ENCODE data around the gene HAPLN3. TPM values are rescaled to one million over a fixed set of nuclear protein-coding genes. Genes with fewer than 3 reads are reported as not detected.
A peak's percentile ranks its signal among the peaks of the same experiment; 100 is the strongest.

The HAPLN3 gene
- total and polyA plus RNA-seq, 10 of the 15 experiments (the other 5 are each of a cell fraction or from before 2014, with no cell fraction given), result 0.20 to 5.0 (median 1.4) TPM; not detected in 1

DNA sequence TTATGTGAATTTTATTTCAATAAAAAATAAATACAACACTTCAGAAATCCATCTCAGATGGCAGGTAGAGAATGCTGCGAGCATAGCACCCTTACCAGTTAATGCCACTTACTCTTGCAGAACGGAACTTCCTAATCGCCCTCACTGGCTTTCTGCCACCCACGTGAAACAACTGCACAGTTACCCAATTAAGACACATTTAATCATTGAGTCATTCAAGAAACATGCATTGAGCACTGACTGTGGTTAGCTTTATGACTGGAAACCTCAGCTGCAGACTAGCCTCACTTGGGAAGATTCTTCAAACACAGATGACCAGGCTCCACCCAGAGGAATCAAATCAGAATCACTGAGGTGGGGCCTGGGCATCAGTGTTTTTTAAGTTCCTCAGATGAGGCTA lies 23.4 kb upstream of the HAPLN3 start (continued):
- TF ChIP-seq EGR1 (IDR thresholded peaks at IDR 0.05; ENCODE audit: borderline replicate concordance in 1 of 2, low read depth in 2 of 2, low read length in 2 of 2), result no peak
- TF ChIP-seq IKZF2 (IDR thresholded peaks at IDR 0.05), result peak; percentile 51 to 81
- TF ChIP-seq NR2F1 (conservative IDR thresholded peaks at IDR 0.05), result peak; percentile 47; the same call in 1 of the 2 replicates
- TF ChIP-seq NRF1 (conservative IDR thresholded peaks at IDR 0.05; ENCODE audit: low read depth, low read length), result no peak
- TF ChIP-seq, protein P1, sequence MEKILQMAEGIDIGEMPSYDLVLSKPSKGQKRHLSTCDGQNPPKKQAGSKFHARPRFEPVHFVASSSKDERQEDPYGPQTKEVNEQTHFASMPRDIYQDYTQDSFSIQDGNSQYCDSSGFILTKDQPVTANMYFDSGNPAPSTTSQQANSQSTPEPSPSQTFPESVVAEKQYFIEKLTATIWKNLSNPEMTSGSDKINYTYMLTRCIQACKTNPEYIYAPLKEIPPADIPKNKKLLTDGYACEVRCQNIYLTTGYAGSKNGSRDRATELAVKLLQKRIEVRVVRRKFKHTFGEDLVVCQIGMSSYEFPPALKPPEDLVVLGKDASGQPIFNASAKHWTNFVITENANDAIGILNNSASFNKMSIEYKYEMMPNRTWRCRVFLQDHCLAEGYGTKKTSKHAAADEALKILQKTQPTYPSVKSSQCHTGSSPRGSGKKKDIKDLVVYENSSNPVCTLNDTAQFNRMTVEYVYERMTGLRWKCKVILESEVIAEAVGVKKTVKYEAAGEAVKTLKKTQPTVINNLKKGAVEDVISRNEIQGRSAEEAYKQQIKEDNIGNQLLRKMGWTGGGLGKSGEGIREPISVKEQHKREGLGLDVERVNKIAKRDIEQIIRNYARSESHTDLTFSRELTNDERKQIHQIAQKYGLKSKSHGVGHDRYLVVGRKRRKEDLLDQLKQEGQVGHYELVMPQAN (conservative IDR thresholded peaks at IDR 0.05), result no peak
- TF ChIP-seq CBFB (IDR thresholded peaks at IDR 0.05; ENCODE audit: low read depth), result no peak
- TF ChIP-seq, protein P2, sequence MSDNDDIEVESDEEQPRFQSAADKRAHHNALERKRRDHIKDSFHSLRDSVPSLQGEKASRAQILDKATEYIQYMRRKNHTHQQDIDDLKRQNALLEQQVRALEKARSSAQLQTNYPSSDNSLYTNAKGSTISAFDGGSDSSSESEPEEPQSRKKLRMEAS (IDR thresholded peaks at IDR 0.05; ENCODE audit: low read depth, low read length), result no peak
- TF ChIP-seq, protein P3, sequence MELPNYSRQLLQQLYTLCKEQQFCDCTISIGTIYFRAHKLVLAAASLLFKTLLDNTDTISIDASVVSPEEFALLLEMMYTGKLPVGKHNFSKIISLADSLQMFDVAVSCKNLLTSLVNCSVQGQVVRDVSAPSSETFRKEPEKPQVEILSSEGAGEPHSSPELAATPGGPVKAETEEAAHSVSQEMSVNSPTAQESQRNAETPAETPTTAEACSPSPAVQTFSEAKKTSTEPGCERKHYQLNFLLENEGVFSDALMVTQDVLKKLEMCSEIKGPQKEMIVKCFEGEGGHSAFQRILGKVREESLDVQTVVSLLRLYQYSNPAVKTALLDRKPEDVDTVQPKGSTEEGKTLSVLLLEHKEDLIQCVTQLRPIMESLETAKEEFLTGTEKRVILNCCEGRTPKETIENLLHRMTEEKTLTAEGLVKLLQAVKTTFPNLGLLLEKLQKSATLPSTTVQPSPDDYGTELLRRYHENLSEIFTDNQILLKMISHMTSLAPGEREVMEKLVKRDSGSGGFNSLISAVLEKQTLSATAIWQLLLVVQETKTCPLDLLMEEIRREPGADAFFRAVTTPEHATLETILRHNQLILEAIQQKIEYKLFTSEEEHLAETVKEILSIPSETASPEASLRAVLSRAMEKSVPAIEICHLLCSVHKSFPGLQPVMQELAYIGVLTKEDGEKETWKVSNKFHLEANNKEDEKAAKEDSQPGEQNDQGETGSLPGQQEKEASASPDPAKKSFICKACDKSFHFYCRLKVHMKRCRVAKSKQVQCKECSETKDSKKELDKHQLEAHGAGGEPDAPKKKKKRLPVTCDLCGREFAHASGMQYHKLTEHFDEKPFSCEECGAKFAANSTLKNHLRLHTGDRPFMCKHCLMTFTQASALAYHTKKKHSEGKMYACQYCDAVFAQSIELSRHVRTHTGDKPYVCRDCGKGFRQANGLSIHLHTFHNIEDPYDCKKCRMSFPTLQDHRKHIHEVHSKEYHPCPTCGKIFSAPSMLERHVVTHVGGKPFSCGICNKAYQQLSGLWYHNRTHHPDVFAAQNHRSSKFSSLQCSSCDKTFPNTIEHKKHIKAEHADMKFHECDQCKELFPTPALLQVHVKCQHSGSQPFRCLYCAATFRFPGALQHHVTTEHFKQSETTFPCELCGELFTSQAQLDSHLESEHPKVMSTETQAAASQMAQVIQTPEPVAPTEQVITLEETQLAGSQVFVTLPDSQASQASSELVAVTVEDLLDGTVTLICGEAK (IDR thresholded peaks at IDR 0.05; ENCODE audit: borderline replicate concordance), result no peak
- no peak for TF ChIP-seq HDAC6 (IDR thresholded peaks at IDR 0.05; ENCODE audit: unreplicated experiment)
- no peak for TF ChIP-seq KAT2A (conservative IDR thresholded peaks at IDR 0.05; ENCODE audit: control insufficient read depth, low read depth, low read length)
- TF ChIP-seq FOXK2 (IDR thresholded peaks at IDR 0.05), result no peak
- TF ChIP-seq, protein P4, sequence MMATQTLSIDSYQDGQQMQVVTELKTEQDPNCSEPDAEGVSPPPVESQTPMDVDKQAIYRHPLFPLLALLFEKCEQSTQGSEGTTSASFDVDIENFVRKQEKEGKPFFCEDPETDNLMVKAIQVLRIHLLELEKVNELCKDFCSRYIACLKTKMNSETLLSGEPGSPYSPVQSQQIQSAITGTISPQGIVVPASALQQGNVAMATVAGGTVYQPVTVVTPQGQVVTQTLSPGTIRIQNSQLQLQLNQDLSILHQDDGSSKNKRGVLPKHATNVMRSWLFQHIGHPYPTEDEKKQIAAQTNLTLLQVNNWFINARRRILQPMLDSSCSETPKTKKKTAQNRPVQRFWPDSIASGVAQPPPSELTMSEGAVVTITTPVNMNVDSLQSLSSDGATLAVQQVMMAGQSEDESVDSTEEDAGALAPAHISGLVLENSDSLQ (IDR thresholded peaks at IDR 0.05), result no peak
- TF ChIP-seq IRF4 (IDR thresholded peaks at IDR 0.05; ENCODE audit: low read depth, low read length), result peak; percentile 58; the same call in 1 of the 2 replicates
- TF ChIP-seq, protein P5, sequence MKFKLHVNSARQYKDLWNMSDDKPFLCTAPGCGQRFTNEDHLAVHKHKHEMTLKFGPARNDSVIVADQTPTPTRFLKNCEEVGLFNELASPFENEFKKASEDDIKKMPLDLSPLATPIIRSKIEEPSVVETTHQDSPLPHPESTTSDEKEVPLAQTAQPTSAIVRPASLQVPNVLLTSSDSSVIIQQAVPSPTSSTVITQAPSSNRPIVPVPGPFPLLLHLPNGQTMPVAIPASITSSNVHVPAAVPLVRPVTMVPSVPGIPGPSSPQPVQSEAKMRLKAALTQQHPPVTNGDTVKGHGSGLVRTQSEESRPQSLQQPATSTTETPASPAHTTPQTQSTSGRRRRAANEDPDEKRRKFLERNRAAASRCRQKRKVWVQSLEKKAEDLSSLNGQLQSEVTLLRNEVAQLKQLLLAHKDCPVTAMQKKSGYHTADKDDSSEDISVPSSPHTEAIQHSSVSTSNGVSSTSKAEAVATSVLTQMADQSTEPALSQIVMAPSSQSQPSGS (IDR thresholded peaks at IDR 0.05; ENCODE audit: low read length), result 0 out of 2 replicates have a peak, but pooled peaks have one; percentile 25
- TF ChIP-seq RAD51 (IDR thresholded peaks at IDR 0.05), result no peak
- TF ChIP-seq YY1 (IDR thresholded peaks at IDR 0.05; ENCODE audit: low read depth, low read length), result no peak
- TF ChIP-seq WRNIP1 (IDR thresholded peaks at IDR 0.05; ENCODE audit: borderline replicate concordance, low read depth, low read length), result no peak
- no peak for TF ChIP-seq RELA (IDR thresholded peaks at IDR 0.05; ENCODE audit: borderline replicate concordance, partially characterized antibody)
- no peak for TF ChIP-seq HDAC2 (IDR thresholded peaks at IDR 0.05)
- TF ChIP-seq CREB1 (IDR thresholded peaks at IDR 0.05; ENCODE audit: low read depth), result no peak
- TF ChIP-seq MTA2 (IDR thresholded peaks at IDR 0.05; ENCODE audit: low read depth), result peak; percentile 84
- no peak for TF ChIP-seq SREBF2 (IDR thresholded peaks at IDR 0.05; ENCODE audit: low read length)
- TF ChIP-seq FOXM1 (IDR thresholded peaks at IDR 0.05; ENCODE audit: low read depth, low read length), result no peak
- TF ChIP-seq POLR2A (IDR thresholded peaks at IDR 0.05; ENCODE audit: low read depth, low read length), result no peak
- no peak for TF ChIP-seq MYC (IDR thresholded peaks at IDR 0.05; ENCODE audit: insufficient read depth, insufficient read length, insufficient replicate concordance, low read length, severe bottlenecking)
